NCI-H146 (cell line): ENCODE measurements around the gene CKM.
"Not testable (repeated sequence)": the region's sequence is repeated elsewhere in the genome, so short reads cannot be mapped to it uniquely, and the experiment has no call there.

Experiments used
- DNase-seq: peaks from one replicate; lab custom pipeline; 2025; lab: John Stamatoyannopoulos, UW

CKM gene

GRCh38 chr19:45320997-45321775 lies 1.5 kb downstream of the CKM start:
- no peak for DNase-seq

GRCh38 chr19:45315304-45315703 lies 7.4 kb downstream of the CKM start:
- no peak for DNase-seq

- DNase-seq: no peak
Observed at GRCh38 chr19:45314708-45315245, 7.9 kb downstream of the CKM start.

- not testable (repeated sequence) for DNase-seq
Observed at GRCh38 chr19:45312285-45312684, 10.4 kb downstream of the CKM start.

- DNase-seq: no peak
Observed at GRCh38 chr19:45311621-45312020, 11.1 kb downstream of the CKM start.

GRCh38 chr19:45309322-45309721 lies 13.4 kb downstream of the CKM start:
- not testable (repeated sequence) for DNase-seq

- no peak for DNase-seq
Observed at GRCh38 chr19:45307361-45307760, 15.3 kb downstream of the CKM start.

GRCh38 chr19:45306518-45307027 lies 16.1 kb downstream of the CKM start:
- peak; percentile 96 for DNase-seq

GRCh38 chr19:45306040-45306439 lies 16.6 kb downstream of the CKM start:
- no peak for DNase-seq

GRCh38 chr19:45305421-45305820 lies 17.3 kb downstream of the CKM start:
- DNase-seq: peak; percentile 9

- DNase-seq: no peak
Observed at GRCh38 chr19:45305007-45305406, 17.7 kb downstream of the CKM start.

GRCh38 chr19:45304141-45304926 lies 18.3 kb downstream of the CKM start:
- no peak for DNase-seq

- DNase-seq: no peak
Observed at GRCh38 chr19:45303269-45304060, 19.2 kb downstream of the CKM start.

- DNase-seq: no peak
Observed at GRCh38 chr19:45302416-45302815, 20.3 kb downstream of the CKM start.

GRCh38 chr19:45299719-45300118 lies 23.0 kb downstream of the CKM start:
- no peak for DNase-seq

- no peak for DNase-seq
Observed at GRCh38 chr19:45298264-45298663, 24.4 kb downstream of the CKM start.

- no peak for DNase-seq
Observed at GRCh38 chr19:45297674-45298073, 25.0 kb downstream of the CKM start.

- DNase-seq: no peak
Observed at GRCh38 chr19:45296355-45296754, 26.3 kb downstream of the CKM start.

GRCh38 chr19:45295873-45296272 lies 26.8 kb downstream of the CKM start:
- no peak for DNase-seq

- DNase-seq: no peak
Observed at GRCh38 chr19:45294291-45295029, 28.2 kb downstream of the CKM start.

- DNase-seq: no peak
Observed at GRCh38 chr19:45293682-45294081, 29.0 kb downstream of the CKM start.
